DOHH2 (cell line): ENCODE data around the gene OTUD7B.

Experiments used
- H3F3A ChIP-seq: fragments of 200-600 bp; sonication (generic), shearing (Covaris generic); 2 replicates; pipeline ENCODE4 v1.6.0; 2016; ENCODE audit warnings: antibody characterized with exemption, mild to moderate bottlenecking; ENCODE audit not compliant: control insufficient read depth, insufficient read depth
- H3K27ac ChIP-seq: fragments of 200-600 bp; sonication (generic); 2 replicates; pipeline ENCODE4 v1.5.1; 2014; ENCODE audit warnings: low read depth, mild to moderate bottlenecking, low read length, moderate library complexity
- H3K27me3 ChIP-seq: fragments of 200-600 bp; sonication (generic); 2 replicates; pipeline ENCODE4 v1.6.1; 2014; ENCODE audit warnings: mild to moderate bottlenecking, low read length, mixed read lengths; ENCODE audit not compliant: control insufficient read depth
- H3K36me3 ChIP-seq: fragments of 200-600 bp; sonication (generic); 2 replicates; pipeline ENCODE4 v1.6.1; 2014; ENCODE audit warnings: mild to moderate bottlenecking, low read length, moderate library complexity, mixed read lengths; ENCODE audit not compliant: control insufficient read depth
- H3K4me1 ChIP-seq: fragments of 200-600 bp; sonication (generic); 2 replicates; pipeline ENCODE4 v1.6.1; 2014; ENCODE audit warnings: mild to moderate bottlenecking, low read length, mixed read lengths; ENCODE audit not compliant: control insufficient read depth
- H3K4me2 ChIP-seq: fragments of 200-600 bp; sonication (generic); 2 replicates; pipeline ENCODE4 v1.6.0; 2014; ENCODE audit warnings: mild to moderate bottlenecking, low read length, moderate library complexity
- H3K4me3 ChIP-seq: fragments of 200-600 bp; sonication (generic); 2 replicates; pipeline ENCODE4 v1.5.1; 2014; ENCODE audit warnings: mild to moderate bottlenecking, low read length, mixed read lengths
- H3K79me2 ChIP-seq: fragments of 200-600 bp; sonication (generic); 2 replicates; pipeline ENCODE4 v1.6.1; 2014; ENCODE audit warnings: mild to moderate bottlenecking, low read length, mixed read lengths; ENCODE audit not compliant: control insufficient read depth
- H3K9me2 ChIP-seq: fragments of 200-600 bp; sonication (generic); replicated peaks from 2 replicates; pipeline ENCODE4 v1.6.1; 2014; ENCODE audit warnings: mild to moderate bottlenecking, low read length, mixed read lengths; ENCODE audit not compliant: control insufficient read depth
- H3K9me3 ChIP-seq: fragments of 200-600 bp; sonication (generic); 2 replicates; pipeline ENCODE4 v1.6.1; 2014; ENCODE audit warnings: antibody characterized with exemption, low read length, mixed read lengths; ENCODE audit not compliant: control insufficient read depth, insufficient read depth
- H4K20me1 ChIP-seq: fragments of 200-600 bp; sonication (generic); 2 replicates; pipeline ENCODE4 v1.6.0; 2014; ENCODE audit warnings: low read depth, mild to moderate bottlenecking, antibody characterized with exemption, low read length, moderate library complexity; ENCODE audit not compliant: control insufficient read depth, insufficient read depth
- EZH2phosphoT487 ChIP-seq: fragments of 200-600 bp; sonication (generic); IDR thresholded peaks from 2 replicates; pipeline ENCODE4 v1.6.1; 2017; ENCODE audit warnings: borderline replicate concordance, mild to moderate bottlenecking, antibody characterized with exemption, low read length, moderate library complexity, mixed read lengths
- TF ChIP-seq, protein P1 (sequence below): fragments of 200-600 bp; sonication (generic); IDR thresholded peaks from one replicate; pipeline ENCODE4 v1.5.1; 2014; ENCODE audit warnings: antibody characterized with exemption, mild to moderate bottlenecking, low read depth, low read length; ENCODE audit not compliant: poor library complexity, severe bottlenecking

Gene OTUD7B

GRCh38 chr1:150009604-150010392, 728 bp downstream of the OTUD7B start:
- Histone ChIP-seq H3F3A (no peaks in the 10 kb centered on the region; the same call in 1 of the 2 replicates), H3K27ac (no peak overlapping the region), H3K4me3 (peak overlapping the region; percentile 75), H3K4me2 (peak overlapping the region; percentile 67), H3K4me1 (peaks cover 9% of the 10 kb centered on the region; the same call in 1 of the 2 replicates), H4K20me1 (peaks cover 6% of the 10 kb centered on the region; the same call in 1 of the 2 replicates), H3K9me2 (no peaks in the 10 kb centered on the region), H3K27me3 (peaks cover 78% of the 10 kb centered on the region), H3K9me3 (no peaks in the 10 kb centered on the region), H3K36me3 (no peaks in the 10 kb centered on the region), H3K79me2 (no peaks in the 10 kb centered on the region)
- TF ChIP-seq EZH2phosphoT487 = peak; percentile 48; the same call in 1 of the 2 replicates
- TF ChIP-seq, protein P1, sequence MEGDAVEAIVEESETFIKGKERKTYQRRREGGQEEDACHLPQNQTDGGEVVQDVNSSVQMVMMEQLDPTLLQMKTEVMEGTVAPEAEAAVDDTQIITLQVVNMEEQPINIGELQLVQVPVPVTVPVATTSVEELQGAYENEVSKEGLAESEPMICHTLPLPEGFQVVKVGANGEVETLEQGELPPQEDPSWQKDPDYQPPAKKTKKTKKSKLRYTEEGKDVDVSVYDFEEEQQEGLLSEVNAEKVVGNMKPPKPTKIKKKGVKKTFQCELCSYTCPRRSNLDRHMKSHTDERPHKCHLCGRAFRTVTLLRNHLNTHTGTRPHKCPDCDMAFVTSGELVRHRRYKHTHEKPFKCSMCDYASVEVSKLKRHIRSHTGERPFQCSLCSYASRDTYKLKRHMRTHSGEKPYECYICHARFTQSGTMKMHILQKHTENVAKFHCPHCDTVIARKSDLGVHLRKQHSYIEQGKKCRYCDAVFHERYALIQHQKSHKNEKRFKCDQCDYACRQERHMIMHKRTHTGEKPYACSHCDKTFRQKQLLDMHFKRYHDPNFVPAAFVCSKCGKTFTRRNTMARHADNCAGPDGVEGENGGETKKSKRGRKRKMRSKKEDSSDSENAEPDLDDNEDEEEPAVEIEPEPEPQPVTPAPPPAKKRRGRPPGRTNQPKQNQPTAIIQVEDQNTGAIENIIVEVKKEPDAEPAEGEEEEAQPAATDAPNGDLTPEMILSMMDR = no peak

DNA sequence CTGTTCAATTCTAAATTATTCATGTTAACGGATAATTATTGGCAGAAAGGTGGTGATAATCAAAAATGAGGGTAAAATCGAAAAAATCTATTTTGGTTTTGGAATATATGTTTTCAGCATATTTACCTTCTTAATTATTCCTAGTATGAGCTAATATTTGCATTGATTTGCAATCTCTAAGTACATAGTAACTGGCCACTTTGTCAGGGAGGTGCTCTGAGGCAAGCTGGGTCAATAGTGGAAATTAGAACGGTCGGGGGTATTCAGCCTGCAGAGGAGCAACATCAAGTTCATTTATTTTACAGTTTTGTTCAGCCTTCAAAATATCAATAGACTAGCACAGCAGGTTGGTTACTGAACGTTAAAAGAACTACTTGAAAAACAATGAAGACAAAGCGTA, 1.8 kb downstream of the OTUD7B start:
- Histone ChIP-seq H3K27me3 (peaks cover 78% of the 10 kb centered on the region), H3K4me3 (no peak overlapping the region)

GRCh38 chr1:150006881-150007421, 3.6 kb downstream of the OTUD7B start:
- H3K27ac ChIP-seq = no peak overlapping the region
- peaks cover 9% of the 10 kb centered on the region; the same call in 1 of the 2 replicates for H3K4me1 ChIP-seq
- H3K27me3 ChIP-seq = peaks cover 78% of the 10 kb centered on the region
- H3K9me3 ChIP-seq = no peaks in the 10 kb centered on the region
- H3K36me3 ChIP-seq = no peaks in the 10 kb centered on the region
- H3K4me2 ChIP-seq = no peak overlapping the region
- no peak for TF ChIP-seq EZH2phosphoT487
- TF ChIP-seq, protein P1 = no peak
- H3F3A ChIP-seq = no peaks in the 10 kb centered on the region; the same call in 1 of the 2 replicates
- H3K9me2 ChIP-seq = no peaks in the 10 kb centered on the region
- peaks cover 12% of the 10 kb centered on the region; the same call in 1 of the 2 replicates for H4K20me1 ChIP-seq
- H3K79me2 ChIP-seq = no peaks in the 10 kb centered on the region
- no peak overlapping the region for H3K4me3 ChIP-seq

More for the DNA sequence above, 1.8 kb downstream of the OTUD7B start:
- Histone ChIP-seq H3K36me3 (no peaks in the 10 kb centered on the region), H3F3A (no peaks in the 10 kb centered on the region; the same call in 1 of the 2 replicates), H3K4me1 (peaks cover 9% of the 10 kb centered on the region; the same call in 1 of the 2 replicates), H4K20me1 (peaks cover 7% of the 10 kb centered on the region; the same call in 1 of the 2 replicates), H3K4me2 (no peak overlapping the region), H3K9me3 (no peaks in the 10 kb centered on the region), H3K27ac (no peak overlapping the region), H3K9me2 (no peaks in the 10 kb centered on the region), H3K79me2 (no peaks in the 10 kb centered on the region)
- TF ChIP-seq EZH2phosphoT487 = no peak
- TF ChIP-seq, protein P1 = no peak
